Endothelial cell (in vitro differentiated cells): ENCODE results near the gene BAZ2A. TPM values are rescaled to one million over a fixed set of nuclear protein-coding genes. Genes with fewer than 3 reads are reported as not detected.

Source experiments
- DNase-seq: peaks from one replicate; pipeline ENCODE4 v3.0.0; 2021; ENCODE audit warnings: low spot score
- H3K27ac Mint-ChIP-seq: one replicate; pipeline ENCODE4 v1.8.0; 2021; ENCODE audit warnings: mixed read lengths, inconsistent platforms; ENCODE audit not compliant: unreplicated experiment
- H3K27me3 Mint-ChIP-seq: one replicate; pipeline ENCODE4 v1.8.0; 2021; ENCODE audit warnings: mild to moderate bottlenecking, moderate library complexity, mixed read lengths, inconsistent platforms; ENCODE audit not compliant: unreplicated experiment
- H3K36me3 Mint-ChIP-seq: one replicate; pipeline ENCODE4 v1.8.0; 2021; ENCODE audit warnings: mild to moderate bottlenecking, low read depth, mixed read lengths, inconsistent platforms; ENCODE audit not compliant: unreplicated experiment
- H3K4me1 Mint-ChIP-seq: one replicate; pipeline ENCODE4 v1.8.0; 2021; ENCODE audit warnings: mild to moderate bottlenecking, mixed read lengths, inconsistent platforms; ENCODE audit not compliant: unreplicated experiment
- H3K4me3 Mint-ChIP-seq: one replicate; pipeline ENCODE4 v1.8.0; 2021; ENCODE audit warnings: mild to moderate bottlenecking, mixed read lengths, inconsistent platforms; ENCODE audit not compliant: unreplicated experiment
- H3K9me3 Mint-ChIP-seq: one replicate; pipeline ENCODE4 v1.8.0; 2021; ENCODE audit warnings: mixed read lengths, inconsistent platforms; ENCODE audit not compliant: unreplicated experiment
- CTCF ChIP-seq: fragments of 200-600 bp; sonication (generic); IDR thresholded peaks from one replicate; pipeline ENCODE4 v1.5.0; 2021; ENCODE audit warnings: antibody characterized with exemption; ENCODE audit not compliant: unreplicated experiment
- total RNA-seq: library from RNA; stranded (reverse); fragmentation: NEBNext Ultra II Directional; extraction: Animal tissue kit (Norgen Biotek cat#: 25700); gene quantifications from one replicate; pipeline ENCODE4 v1.2.1, GENCODE V29; 2021; ENCODE audit not compliant: unreplicated experiment

The BAZ2A gene
- total RNA-seq, 1 donor from 2014 or later = 165 TPM

DNA sequence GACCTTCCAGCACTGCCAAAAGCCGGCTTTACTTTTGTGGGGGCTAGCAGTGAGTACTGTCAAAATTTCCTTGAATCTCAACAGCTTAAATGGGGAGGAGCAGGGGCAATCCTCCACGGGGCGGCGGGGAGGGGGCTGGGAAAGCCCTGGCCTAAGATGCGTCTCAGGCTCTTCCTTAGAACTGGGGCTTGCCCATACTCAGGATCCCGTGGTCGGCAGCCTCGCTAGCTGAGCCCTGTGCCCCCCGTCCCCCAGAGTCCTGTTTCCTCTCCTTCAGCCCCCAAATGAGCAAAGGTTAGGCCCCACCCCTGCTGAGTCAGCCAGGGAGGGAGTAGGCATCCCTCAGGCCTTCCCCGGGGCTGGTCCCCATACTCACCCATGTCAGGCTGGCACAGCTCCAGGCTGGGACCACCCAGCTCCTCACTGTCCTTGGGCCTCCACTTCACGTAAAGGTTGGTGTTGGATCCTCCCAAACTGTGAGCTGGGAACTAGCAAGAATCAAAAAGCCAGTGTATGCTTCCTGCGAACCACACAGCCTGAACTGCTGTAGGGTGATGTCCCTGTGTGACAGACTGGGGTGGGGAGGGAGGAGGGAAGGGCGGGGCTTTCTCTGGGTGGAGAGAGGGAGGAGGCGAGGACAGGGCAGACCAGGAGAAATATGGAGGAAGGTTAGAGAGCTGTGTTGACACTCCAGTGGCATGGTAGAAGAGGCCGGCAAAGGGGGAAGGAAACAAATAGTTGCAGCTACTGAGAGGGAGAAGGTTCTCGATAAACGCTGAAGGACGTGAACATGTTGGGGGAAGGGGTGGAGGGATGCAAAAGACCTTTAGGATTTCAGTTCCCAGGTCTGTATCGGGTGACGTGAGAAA is 5.9 kb upstream of the BAZ2A start:
- Mint-ChIP-seq H3K36me3 (peaks cover 23% of the 10 kb centered on the region), H3K4me1 (peaks cover 45% of the 10 kb centered on the region), H3K27me3 (peaks cover 15% of the 10 kb centered on the region), H3K4me3 (peak overlapping the region; percentile 94), H3K27ac (peak overlapping the region; percentile 92), H3K9me3 (no peaks in the 10 kb centered on the region)
- peak; percentile 61 for DNase-seq
- no peak for TF ChIP-seq CTCF

GRCh38 chr12:56634837-56635791 is 5.0 kb upstream of the BAZ2A start:
- Mint-ChIP-seq H3K27me3 (peaks cover 12% of the 10 kb centered on the region), H3K27ac (peak overlapping the region; percentile 83)
- TF ChIP-seq CTCF = no peak

GRCh38 chr12:56634242-56634836 is 4.2 kb upstream of the BAZ2A start:
- H3K36me3 Mint-ChIP-seq = peaks cover 14% of the 10 kb centered on the region
- TF ChIP-seq CTCF = no peak
- DNase-seq = peak; percentile 31
- peaks cover 13% of the 10 kb centered on the region for H3K27me3 Mint-ChIP-seq
- H3K27ac Mint-ChIP-seq = peak overlapping the region; percentile 74
- no peaks in the 10 kb centered on the region for H3K9me3 Mint-ChIP-seq
- H3K4me3 Mint-ChIP-seq = peak overlapping the region; percentile 98
- peaks cover 53% of the 10 kb centered on the region for H3K4me1 Mint-ChIP-seq

More at GRCh38 chr12:56634837-56635791, 5.0 kb upstream of the BAZ2A start:
- Mint-ChIP-seq H3K9me3 (no peaks in the 10 kb centered on the region), H3K4me3 (peak overlapping the region; percentile 98), H3K4me1 (peaks cover 52% of the 10 kb centered on the region), H3K36me3 (peaks cover 18% of the 10 kb centered on the region)
- peak; percentile 53 for DNase-seq

- no peak for DNase-seq
- Mint-ChIP-seq H3K27ac (peak overlapping the region; percentile 38), H3K9me3 (no peaks in the 10 kb centered on the region), H3K36me3 (peaks cover 10% of the 10 kb centered on the region), H3K4me1 (peaks cover 55% of the 10 kb centered on the region), H3K4me3 (peak overlapping the region; percentile 98), H3K27me3 (peaks cover 16% of the 10 kb centered on the region)
- no peak for TF ChIP-seq CTCF
Measured at GRCh38 chr12:56633468-56634241, 3.5 kb upstream of the BAZ2A start.
